AG09319 (cell line): ENCODE data around the gene GLOD5.

ENCODE experiments used
- DNase-seq: peaks from one replicate; pipeline ENCODE4 v3.0.0-alpha.2; 2010; ENCODE audit warnings: low read depth; ENCODE audit errors: extremely low read depth
- CTCF ChIP-seq: IDR thresholded peaks from 2 replicates; pipeline ENCODE4 v1.5.1; 2011; ENCODE audit warnings: low read depth, mild to moderate bottlenecking, inconsistent platforms, low read length, moderate library complexity

Gene GLOD5

DNA sequence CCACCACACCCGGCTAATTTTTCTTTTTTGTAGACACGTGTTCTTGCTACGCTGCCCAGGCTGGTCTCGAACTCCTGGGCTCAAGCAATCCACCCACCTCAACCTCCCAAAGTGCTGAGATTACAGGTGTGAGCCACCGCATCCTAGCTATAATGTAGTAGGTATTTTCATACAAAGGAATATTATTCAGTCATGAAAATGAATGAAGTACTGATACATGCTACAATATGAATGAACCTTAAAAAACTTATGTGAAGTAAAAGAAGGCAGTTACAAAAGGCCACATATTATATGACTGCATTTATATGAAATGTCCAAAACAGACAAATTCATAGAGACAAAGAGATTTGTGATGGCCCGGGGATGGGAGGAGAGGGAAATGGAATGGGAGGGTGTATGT lies 20.2 kb downstream of the GLOD5 start:
- no peak for DNase-seq
- TF ChIP-seq CTCF: no peak

DNA sequence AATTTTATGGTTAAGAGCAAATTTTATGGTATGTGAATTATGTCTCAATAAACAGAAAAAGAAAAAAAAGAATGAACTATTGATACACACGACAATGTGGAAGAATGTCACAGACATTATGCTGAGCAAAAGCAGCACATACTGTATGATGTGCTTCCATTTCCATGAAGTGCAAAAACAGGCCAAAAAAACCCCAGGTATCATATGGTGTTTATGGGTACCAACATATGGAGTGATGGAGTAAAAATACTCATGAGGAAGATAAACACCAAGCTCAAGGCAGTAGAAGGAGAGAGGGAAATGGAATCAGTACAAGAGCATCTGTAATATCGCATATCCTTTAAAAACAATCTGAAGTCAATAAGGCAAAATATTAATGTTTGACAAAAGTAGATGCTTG lies 20.7 kb downstream of the GLOD5 start:
- no peak for DNase-seq
- TF ChIP-seq CTCF: no peak

DNA sequence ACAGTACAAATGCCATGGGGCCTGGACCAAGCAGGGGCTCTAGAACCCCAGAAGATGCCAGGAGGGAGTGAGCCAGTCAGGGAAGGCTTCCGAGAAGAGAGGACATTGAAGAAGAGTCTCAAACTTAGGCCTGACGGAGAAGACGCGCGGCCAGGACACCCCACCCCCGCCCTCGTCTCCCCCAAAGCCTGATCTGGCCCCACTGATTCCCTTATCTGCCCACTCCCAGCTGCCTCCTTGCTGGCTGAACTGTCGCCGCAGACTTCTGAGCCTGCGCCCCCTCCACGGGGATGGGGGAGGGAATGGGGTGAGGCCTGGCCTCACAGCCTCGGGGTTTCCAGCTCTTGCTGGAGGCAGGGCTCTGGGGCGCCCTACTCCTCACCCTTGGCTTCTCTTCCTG lies 21.2 kb downstream of the GLOD5 start:
- TF ChIP-seq CTCF: no peak
- no peak for DNase-seq

- no peak for DNase-seq
- TF ChIP-seq CTCF: no peak
These were observed 23.2 kb downstream of the GLOD5 start for GRCh38 chrX:48784726-48785125.

DNA sequence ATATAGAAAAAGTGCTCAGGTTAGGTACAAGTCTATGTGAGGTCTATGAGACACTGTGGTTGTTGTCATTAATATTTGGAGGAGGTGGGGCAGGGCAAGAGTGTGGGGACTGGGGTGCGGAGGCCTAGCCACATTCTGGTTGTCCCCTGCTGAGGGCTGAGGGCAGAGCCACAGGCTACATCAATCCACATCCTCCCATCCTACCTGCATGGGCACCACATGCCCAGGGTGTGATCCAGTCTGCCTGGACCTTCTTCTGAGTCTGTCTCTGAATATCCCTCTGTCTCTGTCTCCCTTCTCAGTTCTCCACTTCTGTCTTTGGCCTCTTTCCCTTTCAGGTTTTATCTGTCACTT lies 23.6 kb downstream of the GLOD5 start:
- DNase-seq: no peak
- TF ChIP-seq CTCF: no peak

- DNase-seq: no peak
- TF ChIP-seq CTCF: no peak
These were observed 24.1 kb downstream of the GLOD5 start for GRCh38 chrX:48785540-48786214.

DNA sequence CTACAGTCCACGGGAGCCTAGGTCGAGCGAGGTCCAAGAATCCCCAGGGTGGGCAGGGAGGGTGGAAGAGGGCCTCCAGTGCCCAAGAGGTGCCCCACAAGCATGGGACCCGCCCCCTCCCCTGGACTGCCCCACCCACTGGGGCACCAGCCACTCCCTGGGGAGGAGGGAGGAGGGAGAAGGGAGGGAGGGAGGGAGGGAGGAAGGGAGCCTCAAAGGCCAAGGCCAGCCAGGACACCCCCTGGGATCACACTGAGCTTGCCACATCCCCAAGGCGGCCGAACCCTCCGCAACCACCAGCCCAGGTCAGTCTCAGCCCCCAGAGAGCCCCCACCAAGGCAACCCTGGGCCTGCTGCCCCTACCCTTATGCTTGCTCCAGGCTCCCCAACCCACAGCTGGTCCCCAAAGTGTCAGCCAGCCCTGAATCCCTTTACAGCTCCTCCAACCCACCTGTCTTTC lies 24.8 kb downstream of the GLOD5 start, which contains the start of gene GATA1:
Gene GATA1, plus strand, starts transcription at position 250 of the 460 bp plus-strand sequence. CDS start 4,520 bp downstream, outside the sequence.
- DNase-seq: no peak

More for the DNA sequence above, 24.8 kb downstream of the GLOD5 start, which contains the start of gene GATA1:
- no peak for TF ChIP-seq CTCF
